SW 1271 (cell line): ENCODE results near the gene TEF.

Experiments used
- DNase-seq, 2 experiments: peaks; one replicate each; lab custom pipeline; 2025; lab: John Stamatoyannopoulos, UW

TEF gene

GRCh38 chr22:41354979-41355378 is 26.8 kb upstream of the TEF start:
- no peak for DNase-seq

- DNase-seq = no peak
These were observed 25.8 kb upstream of the TEF start for GRCh38 chr22:41355895-41356294.

- no peak for DNase-seq
These were observed 25.2 kb upstream of the TEF start for GRCh38 chr22:41356430-41357028.

- no peak for DNase-seq
These were observed 24.6 kb upstream of the TEF start for GRCh38 chr22:41357191-41357590.

- no peak for DNase-seq
These were observed 22.8 kb upstream of the TEF start for GRCh38 chr22:41358927-41359326.

- DNase-seq = no peak
These were observed 22.4 kb upstream of the TEF start for GRCh38 chr22:41359376-41359775.

GRCh38 chr22:41360126-41360525 is 21.6 kb upstream of the TEF start:
- no peak for DNase-seq

- no peak for DNase-seq
These were observed 19.9 kb upstream of the TEF start for GRCh38 chr22:41361716-41362310.

- no peak for DNase-seq
These were observed 19.1 kb upstream of the TEF start for GRCh38 chr22:41362615-41363014.

GRCh38 chr22:41364233-41364632 is 17.5 kb upstream of the TEF start:
- no peak for DNase-seq

- no peak for DNase-seq
These were observed 16.8 kb upstream of the TEF start for GRCh38 chr22:41364955-41365354.

- DNase-seq = no peak
These were observed 16.3 kb upstream of the TEF start for GRCh38 chr22:41365425-41365824.

GRCh38 chr22:41366323-41367029 is 15.3 kb upstream of the TEF start:
- no peak for DNase-seq

GRCh38 chr22:41367039-41367679 is 14.6 kb upstream of the TEF start:
- no peak for DNase-seq

GRCh38 chr22:41367680-41368542 is 13.8 kb upstream of the TEF start:
- no peak for DNase-seq

GRCh38 chr22:41368543-41369423 is 13.0 kb upstream of the TEF start:
- no peak for DNase-seq

GRCh38 chr22:41369424-41369745 is 12.4 kb upstream of the TEF start:
- DNase-seq = no peak

- no peak for DNase-seq
These were observed 11.9 kb upstream of the TEF start for GRCh38 chr22:41369837-41370236.

- no peak for DNase-seq
These were observed 3.9 kb upstream of the TEF start for GRCh38 chr22:41377846-41378245.

- DNase-seq = peak in 1 of 2 experiments; percentile 49
These were observed 781 bp upstream of the TEF start for GRCh38 chr22:41380993-41381328.

- DNase-seq = peak in 1 of 2 experiments; percentile 30
These were observed 396 bp downstream of the TEF start for GRCh38 chr22:41382098-41382578.
